Esophagus squamous epithelium (tissue), 5 donors: ENCODE results near the gene ID3. TPM values are rescaled to one million over a fixed set of nuclear protein-coding genes. Genes with fewer than 3 reads are reported as not detected.
A peak's percentile ranks its signal among the peaks of the same experiment; 100 is the strongest.

Experiments used
- DNase-seq: peaks from one replicate; lab custom pipeline; 2025; lab: John Stamatoyannopoulos, UW
- H3K27ac ChIP-seq, 4 donors: fragments of 200-600 bp; sonication (generic); one replicate each; pipeline ENCODE4 v1.5.1; 2016 to 2019; ENCODE audit warnings: mild to moderate bottlenecking in 1 of 4
- H3K27me3 ChIP-seq, 4 donors: fragments of 200-600 bp; sonication (generic); 1 replicate in 3 of 4; 2 replicates in 1 of 4; pipeline versions ENCODE4 v1.5.1 to v1.6.0; 2017 to 2021; ENCODE audit warnings: antibody characterized with exemption in 1 of 4
- H3K36me3 ChIP-seq, 3 donors: fragments of 200-600 bp; sonication (generic); one replicate each; pipeline ENCODE4 v1.5.1; 2016 to 2019
- H3K4me1 ChIP-seq, 3 donors: fragments of 200-600 bp; sonication (generic); one replicate each; pipeline ENCODE4 v1.5.1; 2017 to 2019
- H3K4me3 ChIP-seq, 4 donors: fragments of 200-600 bp; sonication (generic); 1 replicate in 3 of 4; 2 replicates in 1 of 4; pipeline ENCODE4 v1.5.1; 2016 to 2019; ENCODE audit warnings: mild to moderate bottlenecking in 2 of 4, moderate library complexity in 1 of 4
- H3K9me3 ChIP-seq, 3 donors: fragments of 200-600 bp; sonication (generic); one replicate each; pipeline ENCODE4 v1.5.1; 2016 to 2019
- POLR2A ChIP-seq, 4 donors: fragments of 450-650 bp; IDR thresholded peaks; one replicate each; pipeline ENCODE4 v1.6.1; 2017; ENCODE audit warnings: antibody characterized with exemption in 4 of 4, mild to moderate bottlenecking in 4 of 4, moderate library complexity in 3 of 4
- WGBS, 2 donors: methylation state at CpG; one replicate each; pipeline ENCODE4 v1.1.5; 2018; 5-methylcytosine and 5-hydroxymethylcytosine counted together
- intact Hi-C: fragments of 100-400 bp; cut with DNase I; formaldehyde crosslinking; loops from one replicate; pipeline ENCODE4 v1.15.0; 2022
- total RNA-seq, 4 donors: library from RNA; depleted of rRNA; stranded (reverse); fragments of >200 nt; gene quantifications; one replicate each; pipeline ENCODE4 v1.1.0, GENCODE V29; 2016
- TF ChIP-seq, protein P1 (sequence below), 6 experiments: fragments of 450-650 bp in 4 of 6; fragments of 200-600 bp in 2 of 6; sonication (generic) in 2 of 6; IDR thresholded peaks; one replicate each; pipeline ENCODE4 v1.5.1; 2016 to 2019; ENCODE audit warnings: antibody characterized with exemption in 6 of 6, mild to moderate bottlenecking in 4 of 6, moderate library complexity in 4 of 6
- donor health status: DM: yes; HTN: yes; CAD: no.

The ID3 gene
- total RNA-seq, 4 donors from 2014 or later: 12.6 to 62.9 (median 37.5) TPM

DNA sequence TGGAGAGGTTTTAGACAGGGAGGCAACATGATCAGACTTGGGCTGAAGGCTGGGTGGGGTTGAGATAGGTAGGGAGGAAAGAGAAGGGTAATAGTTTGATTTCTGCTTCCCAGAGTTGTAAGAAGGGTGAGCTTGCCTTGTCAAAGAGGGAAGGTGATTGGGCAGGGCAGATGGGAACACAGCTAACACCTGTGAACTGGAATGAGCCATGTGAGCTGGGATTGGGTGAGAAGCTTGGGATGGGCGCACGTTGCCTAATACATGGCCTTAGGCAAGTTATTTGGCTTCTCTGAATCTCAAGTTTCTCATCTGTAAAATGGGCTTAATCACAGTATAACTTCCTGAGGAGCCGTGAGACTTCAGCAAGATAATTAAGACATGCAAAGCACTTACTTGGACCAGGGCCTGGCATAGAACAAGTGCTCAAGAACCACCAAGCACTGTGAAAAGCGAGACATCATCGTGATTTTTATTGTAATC is 33.8 kb upstream of the ID3 start:
- no peak for DNase-seq

DNA sequence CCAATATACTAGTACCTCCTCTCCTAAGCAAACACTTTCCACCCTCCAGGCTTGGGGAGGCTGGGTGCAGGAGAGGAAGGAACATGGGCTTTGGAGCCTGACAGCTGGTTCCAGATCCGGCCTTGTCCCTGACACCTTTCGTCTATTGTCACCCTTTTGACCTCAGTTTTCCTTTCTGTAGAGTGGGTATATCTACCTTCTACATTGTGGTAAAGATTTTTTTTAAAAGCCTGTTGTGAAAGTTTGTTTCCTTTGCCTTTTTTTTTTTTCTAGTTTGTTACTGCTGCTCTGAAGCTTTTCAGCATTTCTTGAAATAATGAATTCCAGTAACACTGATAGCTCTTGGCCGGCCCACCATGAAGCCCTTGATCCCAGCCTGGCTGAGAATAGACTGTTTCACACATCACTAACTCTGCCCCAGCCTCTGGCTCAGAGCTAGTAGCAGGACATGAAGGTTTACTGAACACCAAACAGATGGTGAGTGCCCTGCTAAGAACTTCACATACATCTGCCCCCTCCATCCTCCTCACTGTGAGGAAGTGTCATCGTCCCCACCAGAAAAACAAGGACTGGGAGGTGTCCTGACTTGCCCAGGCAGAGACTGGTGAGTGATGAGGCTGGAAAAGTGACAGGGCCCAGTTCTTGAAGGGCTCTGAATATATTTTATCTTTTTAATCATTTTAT is 33.0 kb upstream of the ID3 start:
- Histone ChIP-seq H3K9me3 (no peaks in the 10 kb centered on the region), H3K27ac (peak overlapping the region; percentile 59 to 85 (median 74)), H3K4me1 (peaks cover 16 to 66% (median 22%) of the 10 kb centered on the region in 3 donors), H3K27me3 (no peaks in the 10 kb centered on the region), H3K36me3 (no peaks in the 10 kb centered on the region), H3K4me3 (no peak overlapping the region)
- no peak for DNase-seq
- intact Hi-C loops: no loop called here
- WGBS, 2 donors: 29 to 44% methylated on average over 4 of the region's 4 CpGs
- TF ChIP-seq, protein P1, sequence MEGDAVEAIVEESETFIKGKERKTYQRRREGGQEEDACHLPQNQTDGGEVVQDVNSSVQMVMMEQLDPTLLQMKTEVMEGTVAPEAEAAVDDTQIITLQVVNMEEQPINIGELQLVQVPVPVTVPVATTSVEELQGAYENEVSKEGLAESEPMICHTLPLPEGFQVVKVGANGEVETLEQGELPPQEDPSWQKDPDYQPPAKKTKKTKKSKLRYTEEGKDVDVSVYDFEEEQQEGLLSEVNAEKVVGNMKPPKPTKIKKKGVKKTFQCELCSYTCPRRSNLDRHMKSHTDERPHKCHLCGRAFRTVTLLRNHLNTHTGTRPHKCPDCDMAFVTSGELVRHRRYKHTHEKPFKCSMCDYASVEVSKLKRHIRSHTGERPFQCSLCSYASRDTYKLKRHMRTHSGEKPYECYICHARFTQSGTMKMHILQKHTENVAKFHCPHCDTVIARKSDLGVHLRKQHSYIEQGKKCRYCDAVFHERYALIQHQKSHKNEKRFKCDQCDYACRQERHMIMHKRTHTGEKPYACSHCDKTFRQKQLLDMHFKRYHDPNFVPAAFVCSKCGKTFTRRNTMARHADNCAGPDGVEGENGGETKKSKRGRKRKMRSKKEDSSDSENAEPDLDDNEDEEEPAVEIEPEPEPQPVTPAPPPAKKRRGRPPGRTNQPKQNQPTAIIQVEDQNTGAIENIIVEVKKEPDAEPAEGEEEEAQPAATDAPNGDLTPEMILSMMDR (IDR thresholded peaks at IDR 0.05): no peak
- TF ChIP-seq POLR2A (IDR thresholded peaks at IDR 0.05): no peak

More for the DNA sequence above, 33.8 kb upstream of the ID3 start:
- H3K27ac ChIP-seq: peak overlapping the region; percentile 57 to 85 (median 66)
- intact Hi-C loops: no loop called here
- 39 to 60% methylated on average over 5 of the region's 5 CpGs for WGBS, 2 donors
- H3K4me1 ChIP-seq: peaks cover 16 to 72% (median 22%) of the 10 kb centered on the region in 3 donors
- no peaks in the 10 kb centered on the region for H3K27me3 ChIP-seq
- H3K4me3 ChIP-seq: no peak overlapping the region
- no peak for TF ChIP-seq POLR2A (IDR thresholded peaks at IDR 0.05)
- TF ChIP-seq, protein P1 (IDR thresholded peaks at IDR 0.05): no peak
- no peaks in the 10 kb centered on the region for H3K36me3 ChIP-seq
- H3K9me3 ChIP-seq: no peaks in the 10 kb centered on the region

DNA sequence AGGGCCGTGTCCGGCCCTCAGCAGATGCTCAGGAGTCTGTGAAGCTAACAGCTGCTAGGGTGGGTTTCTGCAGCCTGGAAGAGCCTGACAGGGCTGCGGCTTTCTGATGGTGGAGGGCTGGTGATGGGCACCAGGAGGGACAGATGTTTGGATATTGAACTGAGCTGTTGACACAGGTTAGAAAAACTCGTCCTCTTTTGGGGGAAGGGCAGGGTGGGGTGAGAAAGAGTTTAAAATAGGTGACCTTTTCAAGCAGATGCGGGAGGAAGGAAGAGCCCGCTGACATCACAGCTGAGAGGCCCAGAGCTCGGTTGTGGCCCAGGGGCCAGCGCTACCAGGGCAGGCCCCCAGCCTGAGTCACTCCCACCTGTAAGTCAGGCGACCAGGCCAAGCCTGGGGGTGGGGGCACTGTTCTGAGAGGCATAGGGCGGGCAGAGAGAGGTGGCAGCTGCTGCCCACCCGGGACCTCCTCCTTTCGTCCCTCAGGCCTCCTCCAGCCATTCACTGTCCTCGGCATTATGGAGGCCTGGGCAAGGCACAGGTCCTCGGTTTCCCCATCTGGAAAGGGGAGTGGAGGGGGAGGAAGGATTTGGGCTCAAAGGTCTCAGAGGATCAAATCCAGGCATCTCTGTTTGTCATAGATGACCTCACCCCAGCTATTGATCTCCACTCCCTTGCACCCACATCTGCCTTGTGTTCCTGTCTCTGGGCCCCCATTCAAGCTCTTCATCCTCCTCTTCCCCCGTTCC is 32.3 kb upstream of the ID3 start:
- intact Hi-C loops: no loop called here
- Histone ChIP-seq H3K27me3 (no peaks in the 10 kb centered on the region), H3K27ac (peak overlapping the region; percentile 54 to 85 (median 66)), H3K36me3 (no peaks in the 10 kb centered on the region), H3K4me1 (peaks cover 16 to 65% (median 22%) of the 10 kb centered on the region in 3 donors), H3K9me3 (no peaks in the 10 kb centered on the region), H3K4me3 (no peak overlapping the region)
- DNase-seq: no peak
- TF ChIP-seq POLR2A (IDR thresholded peaks at IDR 0.05): no peak
- TF ChIP-seq, protein P1 (IDR thresholded peaks at IDR 0.05): no peak
- 47 to 61% methylated on average over 5 to 7 of the region's 15 CpGs for WGBS, 2 donors

- intact Hi-C loops: no loop called here
- TF ChIP-seq, protein P1 (IDR thresholded peaks at IDR 0.05): no peak
- no peak for TF ChIP-seq POLR2A (IDR thresholded peaks at IDR 0.05)
- Histone ChIP-seq H3K4me1 (peaks cover 16 to 73% (median 32%) of the 10 kb centered on the region in 3 donors), H3K27me3 (no peaks in the 10 kb centered on the region), H3K4me3 (no peak overlapping the region), H3K9me3 (no peaks in the 10 kb centered on the region), H3K27ac (no peak overlapping the region), H3K36me3 (no peaks in the 10 kb centered on the region)
- WGBS, 2 donors: 72 to 83% methylated on average over 4 of the region's 4 CpGs
- DNase-seq: no peak
Observed at GRCh38 chr1:23590058-23590783, 30.9 kb upstream of the ID3 start.
